WERI-Rb-1 (cell line): ENCODE results near the gene SCN9A.

Source experiments
- DNase-seq: peaks from one replicate; pipeline ENCODE4 v3.0.0-alpha.2; 2020
- H3K27ac ChIP-seq: fragments of 250-450 bp; sonication (Bioruptor Pico); 2 replicates; pipeline ENCODE4 v1.5.1; 2020; ENCODE audit warnings: mild to moderate bottlenecking, moderate library complexity
- H3K27me3 ChIP-seq: fragments of 250-450 bp; sonication (Bioruptor Pico); 2 replicates; pipeline ENCODE4 v1.5.1; 2021; ENCODE audit warnings: mild to moderate bottlenecking, low read depth, moderate library complexity; ENCODE audit not compliant: insufficient read depth, severe bottlenecking
- H3K36me3 ChIP-seq: fragments of 250-450 bp; sonication (Bioruptor Pico); 2 replicates; pipeline ENCODE4 v1.5.1; 2020; ENCODE audit warnings: mild to moderate bottlenecking, moderate library complexity
- H3K4me3 ChIP-seq: 2 replicates; pipeline ENCODE4 v1.5.1; 2011; ENCODE audit warnings: low read depth, mild to moderate bottlenecking, control low read depth, low read length
- H3K9me3 ChIP-seq: fragments of 250-450 bp; sonication (Bioruptor Pico); 2 replicates; pipeline ENCODE4 v1.5.1; 2021; ENCODE audit warnings: mild to moderate bottlenecking, moderate library complexity; ENCODE audit not compliant: severe bottlenecking
- TF ChIP-seq, protein P1 (sequence below): IDR thresholded peaks from 2 replicates; pipeline ENCODE4 v1.5.1; 2011; ENCODE audit warnings: low read depth, mild to moderate bottlenecking, control low read depth, inconsistent platforms, low read length

SCN9A gene

DNA sequence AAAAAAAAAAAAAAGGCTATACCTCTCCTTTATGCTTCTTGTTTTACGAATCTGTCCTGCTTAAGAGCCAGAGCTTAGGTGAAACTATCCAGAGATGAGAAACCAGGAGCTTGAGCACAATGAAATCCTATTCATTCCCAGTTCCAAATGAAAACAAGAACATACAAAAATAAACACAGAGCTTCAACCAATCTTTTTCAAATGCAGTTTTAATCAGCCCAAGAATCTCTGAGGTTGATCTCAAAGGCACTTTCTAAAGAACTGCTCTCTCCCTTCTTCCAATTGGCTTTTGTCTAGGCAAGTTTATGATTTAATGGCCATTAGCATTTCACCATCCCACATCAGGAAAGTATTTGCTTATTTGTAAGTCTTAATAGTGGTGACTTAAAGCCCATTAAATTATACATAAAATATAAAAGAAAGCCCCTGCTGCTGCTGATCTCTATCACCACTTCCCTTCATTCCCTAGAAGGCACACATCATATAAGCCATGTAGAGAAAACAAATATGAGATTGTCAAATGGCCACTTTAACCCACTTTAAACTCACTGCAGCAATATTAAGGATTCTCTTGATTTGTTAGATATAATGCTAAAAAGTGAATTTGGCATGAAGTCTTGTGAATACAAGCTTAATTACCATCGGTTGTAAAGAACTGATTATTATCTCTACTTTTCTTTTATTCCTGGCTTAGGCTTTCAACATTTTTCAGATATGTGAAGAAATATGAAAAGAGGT, 29.3 kb upstream of the SCN9A start:
- Histone ChIP-seq H3K4me3 (no peak overlapping the region), H3K27ac (no peak overlapping the region), H3K36me3 (no peaks in the 10 kb centered on the region), H3K9me3 (no peaks in the 10 kb centered on the region), H3K27me3 (no peaks in the 10 kb centered on the region)
- no peak for DNase-seq
- TF ChIP-seq, protein P1, sequence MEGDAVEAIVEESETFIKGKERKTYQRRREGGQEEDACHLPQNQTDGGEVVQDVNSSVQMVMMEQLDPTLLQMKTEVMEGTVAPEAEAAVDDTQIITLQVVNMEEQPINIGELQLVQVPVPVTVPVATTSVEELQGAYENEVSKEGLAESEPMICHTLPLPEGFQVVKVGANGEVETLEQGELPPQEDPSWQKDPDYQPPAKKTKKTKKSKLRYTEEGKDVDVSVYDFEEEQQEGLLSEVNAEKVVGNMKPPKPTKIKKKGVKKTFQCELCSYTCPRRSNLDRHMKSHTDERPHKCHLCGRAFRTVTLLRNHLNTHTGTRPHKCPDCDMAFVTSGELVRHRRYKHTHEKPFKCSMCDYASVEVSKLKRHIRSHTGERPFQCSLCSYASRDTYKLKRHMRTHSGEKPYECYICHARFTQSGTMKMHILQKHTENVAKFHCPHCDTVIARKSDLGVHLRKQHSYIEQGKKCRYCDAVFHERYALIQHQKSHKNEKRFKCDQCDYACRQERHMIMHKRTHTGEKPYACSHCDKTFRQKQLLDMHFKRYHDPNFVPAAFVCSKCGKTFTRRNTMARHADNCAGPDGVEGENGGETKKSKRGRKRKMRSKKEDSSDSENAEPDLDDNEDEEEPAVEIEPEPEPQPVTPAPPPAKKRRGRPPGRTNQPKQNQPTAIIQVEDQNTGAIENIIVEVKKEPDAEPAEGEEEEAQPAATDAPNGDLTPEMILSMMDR: no peak

DNA sequence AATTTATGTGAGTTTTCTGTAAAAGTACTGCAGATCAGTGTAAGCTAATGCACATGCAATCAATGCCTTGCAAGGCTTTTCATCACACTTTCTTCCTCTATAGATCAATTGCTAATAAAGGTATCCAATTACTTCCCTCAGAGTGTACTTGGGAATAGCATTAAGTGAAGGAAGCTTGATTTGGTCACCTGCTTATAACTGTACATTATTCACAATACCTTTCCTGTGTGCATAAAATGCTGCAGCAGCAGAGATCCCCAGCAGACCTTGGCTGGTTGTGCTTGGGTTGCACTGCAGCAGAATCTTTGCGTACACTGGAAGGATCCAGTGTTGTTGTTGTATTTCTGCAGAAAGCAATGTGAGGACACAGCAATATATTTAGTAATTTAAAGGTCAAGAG, 18.5 kb upstream of the SCN9A start:
- Histone ChIP-seq H3K9me3 (no peaks in the 10 kb centered on the region), H3K27ac (no peak overlapping the region), H3K4me3 (no peak overlapping the region), H3K36me3 (no peaks in the 10 kb centered on the region), H3K27me3 (no peaks in the 10 kb centered on the region)
- TF ChIP-seq, protein P1: no peak
- no peak for DNase-seq

- Histone ChIP-seq H3K36me3 (no peaks in the 10 kb centered on the region), H3K27me3 (no peaks in the 10 kb centered on the region), H3K9me3 (no peaks in the 10 kb centered on the region), H3K4me3 (no peak overlapping the region), H3K27ac (no peak overlapping the region)
- TF ChIP-seq, protein P1: no peak
- no peak for DNase-seq
Observed at GRCh38 chr2:166393008-166393407, 17.3 kb upstream of the SCN9A start.

DNA sequence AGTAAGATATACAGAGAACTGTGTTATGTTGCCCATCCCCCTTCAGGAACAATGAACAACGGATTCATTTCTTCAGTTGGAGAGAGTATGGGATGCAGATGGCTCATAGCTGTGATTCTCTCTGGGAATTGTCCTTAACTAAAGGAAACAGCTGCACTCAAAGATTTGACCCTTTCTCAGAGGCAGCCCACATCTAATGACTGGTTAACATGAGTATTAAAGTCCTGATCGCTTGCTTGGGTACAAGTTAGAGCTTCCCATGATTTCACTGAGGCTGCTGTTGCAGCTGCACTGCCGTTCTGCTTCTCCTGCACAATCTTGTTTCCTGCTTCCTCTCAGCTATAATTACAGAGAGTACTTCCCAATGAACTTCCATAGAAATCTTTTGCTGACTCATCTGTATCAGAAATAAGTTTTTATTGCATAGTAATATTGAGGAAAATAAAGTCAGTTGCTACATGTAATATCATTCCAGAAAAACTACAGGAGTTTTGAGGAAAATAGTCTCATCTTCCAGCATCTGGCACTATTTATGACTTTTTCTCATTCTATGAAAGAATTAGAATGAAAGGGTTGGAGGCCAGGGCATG, 12.8 kb upstream of the SCN9A start:
- DNase-seq: no peak
- Histone ChIP-seq H3K9me3 (no peaks in the 10 kb centered on the region), H3K27me3 (no peaks in the 10 kb centered on the region), H3K36me3 (no peaks in the 10 kb centered on the region), H3K27ac (no peak overlapping the region), H3K4me3 (no peak overlapping the region)
- TF ChIP-seq, protein P1: no peak

GRCh38 chr2:166385313-166385712, 9.6 kb upstream of the SCN9A start:
- H3K27me3 ChIP-seq: no peaks in the 10 kb centered on the region
- no peak for DNase-seq
- H3K9me3 ChIP-seq: no peaks in the 10 kb centered on the region
- TF ChIP-seq, protein P1: no peak
- no peak overlapping the region for H3K27ac ChIP-seq
- no peak overlapping the region for H3K4me3 ChIP-seq
- H3K36me3 ChIP-seq: no peaks in the 10 kb centered on the region

- H3K36me3 ChIP-seq: no peaks in the 10 kb centered on the region
- DNase-seq: no peak
- H3K4me3 ChIP-seq: no peak overlapping the region
- TF ChIP-seq, protein P1: no peak
- H3K27me3 ChIP-seq: no peaks in the 10 kb centered on the region
- H3K27ac ChIP-seq: no peak overlapping the region
- H3K9me3 ChIP-seq: no peaks in the 10 kb centered on the region
Observed at GRCh38 chr2:166384774-166385173, 9.0 kb upstream of the SCN9A start.
